HepG2 (cell line): ENCODE measurements around the gene EMC10. TPM values are rescaled to one million over a fixed set of nuclear protein-coding genes. Genes with fewer than 3 reads are reported as not detected.

Source experiments
- ATAC-seq: fragments of 200-7000 bp; cut with Tn5 transposase; 3 replicates; pipeline ENCODE4 v1.9.1; 2020; ENCODE audit warnings: mild to moderate bottlenecking, moderate library complexity
- BruUV-seq: library from RNA; stranded (reverse); fragments of 400-500 nt; replicated peaks from 2 replicates; lab custom pipeline; 2021; lab: Mats Ljungman, UMichigan
- CTCF ChIA-PET: fragments of 300-600 bp; formaldehyde crosslinking; extraction: SDS; loops from one replicate; lab custom pipeline; 2021; ENCODE audit warnings: low total read pairs, inconsistent platforms, low intra/inter-chr PET ratio; lab: Yijun Ruan, JAX
- POLR2A ChIA-PET: fragments of 350-600 bp; sonication (Branson Sonifier 250); formaldehyde crosslinking; loops from one replicate; lab custom pipeline; 2020; ENCODE audit warnings: antibody characterized with exemption, inconsistent platforms; lab: Yijun Ruan, JAX
- DNase-seq: peaks from one replicate; pipeline ENCODE4 v3.0.0-alpha.2; 2015; ENCODE audit warnings: low spot score
- FAIRE-seq: peaks from 3 replicates; lab custom pipeline; 2011; peaks lifted over from hg19 to GRCh38; lab: Jason Lieb, UNC
- H2AFZ ChIP-seq: one replicate; pipeline ENCODE4 v1.6.1; 2011; ENCODE audit warnings: low read length, inconsistent platforms
- H3K27ac ChIP-seq: fragments of 300-600 bp; 3 replicates; pipeline ENCODE4 v1.8.0; 2011; ENCODE audit warnings: mixed run types, mild to moderate bottlenecking, mixed read lengths, low read length, inconsistent platforms; ENCODE audit not compliant: insufficient read depth; ENCODE audit errors: extremely low read length
- H3K27me3 ChIP-seq, 2 experiments: fragments of 200-600 bp in 1 of 2; 2 replicates in 1 of 2; 3 replicates in 1 of 2; pipeline versions ENCODE4 v1.6.0 to v1.8.0; 2011; ENCODE audit warnings: low read length in 2 of 2, mild to moderate bottlenecking in 2 of 2, moderate library complexity in 2 of 2, inconsistent platforms in 1 of 2; ENCODE audit not compliant: insufficient read depth in 2 of 2, control insufficient read depth in 1 of 2
- H3K36me3 ChIP-seq, 2 experiments: fragments of 200-600 bp in 1 of 2; replicated peaks in 1 of 2; 2 replicates in 1 of 2; 3 replicates in 1 of 2; pipeline versions ENCODE4 v1.5.1 to v1.8.0; 2011; ENCODE audit warnings: low read length in 2 of 2, inconsistent platforms in 1 of 2; ENCODE audit not compliant: insufficient read depth in 2 of 2, control insufficient read depth in 1 of 2
- H3K4me1 ChIP-seq: 2 replicates; pipeline ENCODE4 v1.5.1; 2012; ENCODE audit warnings: low read length, inconsistent platforms; ENCODE audit not compliant: insufficient read depth
- H3K4me2 ChIP-seq: 2 replicates; pipeline ENCODE4 v1.6.0; 2011; ENCODE audit warnings: low read depth, low read length, inconsistent platforms
- H3K4me3 ChIP-seq, 3 experiments: fragments of 200-600 bp in 1 of 3; sonication (generic), shearing (Covaris generic) in 1 of 3; replicated peaks in 1 of 3; 2 replicates each; pipeline ENCODE4 v1.5.1; 2011 to 2016; ENCODE audit warnings: low read length in 3 of 3, inconsistent platforms in 2 of 3, low read depth in 2 of 3, mild to moderate bottlenecking in 2 of 3, control low read depth in 1 of 3, mixed read lengths in 1 of 3; ENCODE audit not compliant: insufficient read depth in 1 of 3
- H3K79me2 ChIP-seq: one replicate; pipeline ENCODE4 v1.6.1; 2011; ENCODE audit warnings: low read length, inconsistent platforms; ENCODE audit not compliant: insufficient read depth
- H3K9ac ChIP-seq: 2 replicates; pipeline ENCODE4 v1.6.0; 2011; ENCODE audit warnings: mild to moderate bottlenecking, low read depth, low read length, inconsistent platforms; ENCODE audit not compliant: insufficient read depth
- H3K9me3 ChIP-seq: 2 replicates; pipeline ENCODE4 v1.5.1; 2012; ENCODE audit warnings: mild to moderate bottlenecking, low read length
- H4K20me1 ChIP-seq: 2 replicates; pipeline ENCODE4 v1.6.0; 2011; ENCODE audit warnings: inconsistent platforms, mild to moderate bottlenecking, low read length, moderate library complexity; ENCODE audit not compliant: insufficient read depth
- ATF1 ChIP-seq: IDR thresholded peaks from 2 replicates; pipeline ENCODE4 v1.6.1; 2016; ENCODE audit warnings: mild to moderate bottlenecking, control low read depth
- ESRRA ChIP-seq: sonication (generic); formaldehyde crosslinking; IDR thresholded peaks from 2 replicates; pipeline ENCODE4 v1.5.1; 2020; ENCODE audit warnings: mild to moderate bottlenecking, low read depth, missing genetic modification reagents
- FOSL2 ChIP-seq: sonication (generic); formaldehyde crosslinking; IDR thresholded peaks from 2 replicates; pipeline ENCODE4 v1.4.0; 2020; ENCODE audit warnings: missing genetic modification reagents
- FOXO1 ChIP-seq: sonication (generic); formaldehyde crosslinking; IDR thresholded peaks from 2 replicates; pipeline ENCODE4 v1.4.0; 2020; ENCODE audit warnings: missing genetic modification reagents
- NAIF1 ChIP-seq: sonication (generic); formaldehyde crosslinking; IDR thresholded peaks from 2 replicates; pipeline ENCODE4 v1.5.0; 2020; ENCODE audit warnings: mild to moderate bottlenecking, missing genetic modification reagents, borderline replicate concordance
- PITX1 ChIP-seq: sonication (generic); formaldehyde crosslinking; IDR thresholded peaks from 2 replicates; pipeline ENCODE4 v1.5.1; 2020; ENCODE audit warnings: mild to moderate bottlenecking, missing genetic modification reagents
- TAF15 ChIP-seq: fragments of 200-400 bp; formaldehyde crosslinking; IDR thresholded peaks from one replicate; pipeline ENCODE4 v1.6.1; 2018; ENCODE audit warnings: mild to moderate bottlenecking, low read depth, low read length; ENCODE audit not compliant: poor library complexity, severe bottlenecking
- U2AF1 ChIP-seq: fragments of 200-400 bp; formaldehyde crosslinking; optimal IDR thresholded peaks from 2 replicates; pipeline ENCODE3; 2017; ENCODE audit warnings: mild to moderate bottlenecking, low read depth, low read length
- ZBTB42 ChIP-seq: sonication (generic); formaldehyde crosslinking; IDR thresholded peaks from 2 replicates; pipeline ENCODE4 v1.5.0; 2020; ENCODE audit warnings: mild to moderate bottlenecking, missing genetic modification reagents
- ZNF234 ChIP-seq: sonication (generic); formaldehyde crosslinking; conservative IDR thresholded peaks from 2 replicates; pipeline ENCODE4 v1.5.1; 2020; ENCODE audit warnings: mild to moderate bottlenecking, missing genetic modification reagents
- ZNF274 ChIP-seq: sonication (generic); formaldehyde crosslinking; IDR thresholded peaks from 2 replicates; pipeline ENCODE4 v1.5.1; 2020; ENCODE audit warnings: mild to moderate bottlenecking, missing genetic modification reagents
- WGBS: methylation state at CpG from one replicate; pipeline ENCODE4 v1.1.6; 2017; ENCODE audit warnings: low lambda C conversion rate; 5-methylcytosine and 5-hydroxymethylcytosine counted together
- in situ Hi-C: cut with HindIII; loops from 2 replicates; pipeline ENCODE4 v1.10.0; 2017; ENCODE audit warnings: low pct_unique_long_range_greater_than_20kb; ENCODE audit not compliant: extremely low pct_ligation_motif_present
- intact Hi-C: fragments of 100-400 bp; cut with micrococcal nuclease; formaldehyde crosslinking; loops from one replicate; pipeline ENCODE4 v1.10.0; 2022; ENCODE audit not compliant: unreplicated experiment
- polyA plus RNA-seq, 8 experiments: library from polyadenylated mRNA; depleted of rRNA in 3 of 8; stranded (reverse) in 7 of 8; unstranded in 1 of 8; fragments of >200 nt; fragmentation: Illumina TruSeq in 4 of 8; extraction: Trizol in 4 of 8; gene quantifications; 2 replicates each; pipeline versions ENCODE4 v1.2.1 to v1.2.3, GENCODE V29; 2011 to 2016; ENCODE audit warnings: low read depth in 4 of 8, missing spikeins in 1 of 8, mixed read lengths in 1 of 8; ENCODE audit not compliant: insufficient read depth in 1 of 8
- total RNA-seq, 5 experiments: library from RNA; depleted of rRNA; stranded (reverse); fragments of >200 nt; fragmentation: Illumina TruSeq; extraction: Trizol; gene quantifications; 2 replicates each; pipeline ENCODE4 v1.2.3, GENCODE V29; 2016; ENCODE audit warnings: low read depth in 1 of 5
- TF ChIP-seq, protein P1 (sequence below): sonication (generic); formaldehyde crosslinking; IDR thresholded peaks from 2 replicates; pipeline ENCODE4 v1.4.0; 2020; ENCODE audit warnings: missing genetic modification reagents
- TF ChIP-seq, protein P2 (sequence below): sonication (generic); formaldehyde crosslinking; IDR thresholded peaks from 2 replicates; pipeline ENCODE4 v1.8.0; 2022; ENCODE audit warnings: mild to moderate bottlenecking, missing genetic modification reagents, moderate library complexity

EMC10 gene
- total and polyA plus RNA-seq, 2 of the 13 experiments (the other 11 are each of a cell fraction or from before 2014, with no cell fraction given): not detected

DNA sequence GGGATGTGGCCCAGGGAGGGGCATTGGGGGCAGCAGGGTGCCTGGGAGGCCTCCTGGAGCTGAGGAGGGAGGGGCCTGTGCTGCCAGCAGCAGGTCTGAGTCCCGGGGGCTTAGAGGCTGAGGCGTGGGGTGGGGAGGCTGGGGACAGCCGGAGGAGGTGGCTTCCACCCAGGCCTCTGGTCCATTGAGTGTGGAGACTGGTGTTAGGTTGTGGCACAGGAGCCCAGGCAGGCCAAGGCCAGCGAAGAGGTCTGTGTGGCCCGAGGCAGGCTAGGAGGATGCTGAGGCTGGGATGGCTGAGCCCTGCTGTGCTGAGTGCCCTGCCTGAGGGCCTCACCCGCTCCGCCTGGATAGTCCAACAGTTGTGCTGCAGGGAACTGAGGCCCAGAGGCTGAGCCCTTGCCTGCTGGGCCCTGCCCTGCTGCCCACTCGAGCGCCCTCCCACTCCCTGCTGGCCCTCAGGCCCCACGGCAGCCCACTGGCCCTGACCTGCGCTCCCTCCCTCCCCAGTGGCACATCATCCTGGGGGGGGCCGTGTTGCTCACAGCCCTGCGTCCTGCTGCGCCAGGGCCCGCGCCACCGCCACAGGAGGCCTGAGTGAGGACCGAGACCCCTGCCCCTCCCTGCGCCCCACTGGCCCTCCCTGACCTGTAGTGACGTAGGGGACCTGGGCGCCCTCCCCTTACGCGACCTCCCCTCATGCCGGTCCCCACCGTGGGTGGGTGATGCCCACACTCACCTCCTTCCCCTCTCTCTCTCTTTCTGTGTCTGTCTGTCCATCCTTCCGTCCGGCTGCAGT is 5.2 kb downstream of the EMC10 start:
- BruUV-seq: no TSS peak
- H3K9me3 ChIP-seq: peaks cover 10% of the 10 kb centered on the region
- H4K20me1 ChIP-seq: no peaks in the 10 kb centered on the region
- no peaks in the 10 kb centered on the region for H3K36me3 ChIP-seq
- in situ Hi-C loops: no loop called here
- CTCF ChIA-PET: interaction anchor here (1.2 kb wide), 1 partner anchor 113 kb away, joined by 4 read pairs; no protein-coding TSS in a partner anchor
- 33% methylated on average over 11 of the region's 27 CpGs for WGBS
- intact Hi-C loops: no loop called here
- no peaks in the 10 kb centered on the region for H3K79me2 ChIP-seq
- TF ChIP-seq U2AF1: no peak
- TF ChIP-seq ATF1 (CRISPR knock-in tag): no peak
- no peak for TF ChIP-seq ZBTB42 (CRISPR knock-in tag)
- no peak for TF ChIP-seq NAIF1 (CRISPR knock-in tag)
- H3K4me3 ChIP-seq: no peak overlapping the region
- no peak for FAIRE-seq
- H3K27me3 ChIP-seq: peaks cover 6 to 10% of the 10 kb centered on the region in 2 experiments; a peak in 3 of 5 replicates
- DNase-seq: no peak
- H3K4me2 ChIP-seq: no peak overlapping the region
- no peaks in the 10 kb centered on the region for H3K4me1 ChIP-seq
- POLR2A ChIA-PET: no interaction called here
- no peak for ATAC-seq
- H3K9ac ChIP-seq: no peak overlapping the region
- H2AFZ ChIP-seq: no peak overlapping the region
- H3K27ac ChIP-seq: no peak overlapping the region

DNA sequence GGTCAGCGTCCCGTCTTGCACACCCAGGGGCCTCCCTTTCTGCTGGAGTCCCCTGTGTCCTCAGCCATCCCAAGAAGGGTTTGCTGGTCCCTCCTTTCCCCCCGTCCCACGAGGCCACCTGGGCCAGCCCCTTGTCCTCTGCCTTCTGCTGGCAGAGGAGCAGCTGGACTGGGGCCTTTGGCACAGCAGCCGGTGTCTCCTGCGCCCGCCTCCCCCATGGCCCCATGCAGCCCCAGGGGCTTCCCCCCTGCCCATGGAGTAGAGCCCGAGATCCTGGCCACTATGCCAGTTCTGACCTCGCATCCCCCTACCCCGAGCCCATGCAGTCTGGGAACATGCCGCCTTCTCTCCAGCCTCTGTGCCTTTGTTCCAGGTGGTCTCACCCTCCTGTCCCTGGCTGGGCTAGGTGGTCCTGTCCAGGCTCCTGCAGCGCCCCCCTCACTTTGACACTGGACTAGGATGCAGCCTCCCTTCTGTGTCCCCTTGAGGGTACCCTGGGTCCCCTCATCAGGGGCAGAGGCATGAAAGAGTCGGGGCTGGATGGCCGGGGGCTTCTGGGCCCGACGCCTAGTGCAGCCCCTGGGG is 6.1 kb downstream of the EMC10 start:
- in situ Hi-C loops (no loop called here), intact Hi-C loops (no loop called here)
- H3K36me3 ChIP-seq: no peaks in the 10 kb centered on the region
- POLR2A ChIA-PET: no interaction called here
- BruUV-seq: no TSS peak
- no peak overlapping the region for H2AFZ ChIP-seq
- no peak for ATAC-seq
- 21% methylated on average over 10 of the region's 16 CpGs for WGBS
- CTCF ChIA-PET: no interaction called here
- H3K9me3 ChIP-seq: peaks cover 15% of the 10 kb centered on the region
- FAIRE-seq: no peak
- H3K79me2 ChIP-seq: no peaks in the 10 kb centered on the region
- no peak for DNase-seq
- H3K4me2 ChIP-seq: no peak overlapping the region
- H4K20me1 ChIP-seq: no peaks in the 10 kb centered on the region
- H3K9ac ChIP-seq: no peak overlapping the region
- peaks cover 6 to 14% of the 10 kb centered on the region in 2 experiments; a peak in 3 of 5 replicates for H3K27me3 ChIP-seq
- no peak overlapping the region for H3K27ac ChIP-seq
- no peaks in the 10 kb centered on the region for H3K4me1 ChIP-seq
- H3K4me3 ChIP-seq: no peak overlapping the region
- TF ChIP-seq PITX1 (no peak), ATF1 (CRISPR knock-in tag) (no peak), ZNF274 (CRISPR knock-in tag) (no peak), ZNF234 (no peak), TAF15 (no peak), ESRRA (no peak), FOXO1 (no peak), FOSL2 (CRISPR knock-in tag) (no peak)
- TF ChIP-seq, protein P1, sequence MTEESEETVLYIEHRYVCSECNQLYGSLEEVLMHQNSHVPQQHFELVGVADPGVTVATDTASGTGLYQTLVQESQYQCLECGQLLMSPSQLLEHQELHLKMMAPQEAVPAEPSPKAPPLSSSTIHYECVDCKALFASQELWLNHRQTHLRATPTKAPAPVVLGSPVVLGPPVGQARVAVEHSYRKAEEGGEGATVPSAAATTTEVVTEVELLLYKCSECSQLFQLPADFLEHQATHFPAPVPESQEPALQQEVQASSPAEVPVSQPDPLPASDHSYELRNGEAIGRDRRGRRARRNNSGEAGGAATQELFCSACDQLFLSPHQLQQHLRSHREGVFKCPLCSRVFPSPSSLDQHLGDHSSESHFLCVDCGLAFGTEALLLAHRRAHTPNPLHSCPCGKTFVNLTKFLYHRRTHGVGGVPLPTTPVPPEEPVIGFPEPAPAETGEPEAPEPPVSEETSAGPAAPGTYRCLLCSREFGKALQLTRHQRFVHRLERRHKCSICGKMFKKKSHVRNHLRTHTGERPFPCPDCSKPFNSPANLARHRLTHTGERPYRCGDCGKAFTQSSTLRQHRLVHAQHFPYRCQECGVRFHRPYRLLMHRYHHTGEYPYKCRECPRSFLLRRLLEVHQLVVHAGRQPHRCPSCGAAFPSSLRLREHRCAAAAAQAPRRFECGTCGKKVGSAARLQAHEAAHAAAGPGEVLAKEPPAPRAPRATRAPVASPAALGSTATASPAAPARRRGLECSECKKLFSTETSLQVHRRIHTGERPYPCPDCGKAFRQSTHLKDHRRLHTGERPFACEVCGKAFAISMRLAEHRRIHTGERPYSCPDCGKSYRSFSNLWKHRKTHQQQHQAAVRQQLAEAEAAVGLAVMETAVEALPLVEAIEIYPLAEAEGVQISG (CRISPR knock-in tag): no peak
- TF ChIP-seq, protein P2, sequence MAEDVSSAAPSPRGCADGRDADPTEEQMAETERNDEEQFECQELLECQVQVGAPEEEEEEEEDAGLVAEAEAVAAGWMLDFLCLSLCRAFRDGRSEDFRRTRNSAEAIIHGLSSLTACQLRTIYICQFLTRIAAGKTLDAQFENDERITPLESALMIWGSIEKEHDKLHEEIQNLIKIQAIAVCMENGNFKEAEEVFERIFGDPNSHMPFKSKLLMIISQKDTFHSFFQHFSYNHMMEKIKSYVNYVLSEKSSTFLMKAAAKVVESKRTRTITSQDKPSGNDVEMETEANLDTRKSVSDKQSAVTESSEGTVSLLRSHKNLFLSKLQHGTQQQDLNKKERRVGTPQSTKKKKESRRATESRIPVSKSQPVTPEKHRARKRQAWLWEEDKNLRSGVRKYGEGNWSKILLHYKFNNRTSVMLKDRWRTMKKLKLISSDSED: no peak
